Activated CD4-positive, alpha-beta T cell treated with anti-CD3 and anti-CD28 coated beads, Interleukin-2, Interleukin-4, amounts not matched to agents 100 ng/mL and 50 ng/mL, durations not matched to agents 16 hours and 8 hours (primary cell): Measurements from ENCODE around the gene KARS1.
A peak's percentile ranks its signal among the peaks of the same experiment; 100 is the strongest.

Experiments used
- DNase-seq: peaks from one replicate; pipeline ENCODE4 v3.0.0-alpha.2; 2020; ENCODE audit warnings: low spot score

KARS1 gene

GRCh38 chr16:75647492-75648264 is at the start of gene KARS1, which contains the start of gene TERF2IP:
TSS of gene KARS1 (minus strand) at chr16:75647665. CDS start at chr16:75647639, 26 bp downstream.
TSS of gene TERF2IP (plus strand) at chr16:75647773. CDS start at chr16:75647883, 110 bp downstream.
- peak; percentile 95 for DNase-seq

- DNase-seq: peak; percentile 1
Measured at GRCh38 chr16:75695708-75696107, 48.2 kb upstream of the KARS1 start.

- no peak for DNase-seq
Measured at GRCh38 chr16:75687361-75687760, 39.9 kb upstream of the KARS1 start.

GRCh38 chr16:75682308-75682707 is 34.8 kb upstream of the KARS1 start:
- DNase-seq: no peak

GRCh38 chr16:75679366-75679765 is 31.9 kb upstream of the KARS1 start:
- no peak for DNase-seq

- no peak for DNase-seq
Measured at GRCh38 chr16:75676909-75677308, 29.4 kb upstream of the KARS1 start, which contains the start of gene CPHXL2. TSS of gene CPHXL2 (minus strand) at chr16:75677009. CDS start at chr16:75676999, 10 bp downstream.

- DNase-seq: no peak
Measured at GRCh38 chr16:75667503-75667902, 20.0 kb upstream of the KARS1 start.

- DNase-seq: no peak
Measured at GRCh38 chr16:75660726-75661302, 13.3 kb upstream of the KARS1 start.

- no peak for DNase-seq
Measured at GRCh38 chr16:75660321-75660720, 12.9 kb upstream of the KARS1 start.

GRCh38 chr16:75658175-75658574 is 10.7 kb upstream of the KARS1 start:
- no peak for DNase-seq

- DNase-seq: no peak
Measured at GRCh38 chr16:75653922-75654321, 6.5 kb upstream of the KARS1 start.

- DNase-seq: peak; percentile 81
Measured at GRCh38 chr16:75648265-75649076, 1.0 kb upstream of the KARS1 start.

- no peak for DNase-seq
Measured at GRCh38 chr16:75647112-75647491, 363 bp downstream of the KARS1 start.

- no peak for DNase-seq
Measured at GRCh38 chr16:75644240-75645012, 3.0 kb downstream of the KARS1 start.

GRCh38 chr16:75640598-75640997 is 6.9 kb downstream of the KARS1 start:
- no peak for DNase-seq

- no peak for DNase-seq
Measured at GRCh38 chr16:75635036-75635435, 12.4 kb downstream of the KARS1 start.

- no peak for DNase-seq
Measured at GRCh38 chr16:75632857-75633256, 14.6 kb downstream of the KARS1 start.

GRCh38 chr16:75630052-75630451 is 17.4 kb downstream of the KARS1 start:
- no peak for DNase-seq

- no peak for DNase-seq
Measured at GRCh38 chr16:75629132-75629531, 18.3 kb downstream of the KARS1 start.

GRCh38 chr16:75628351-75628750 is 19.1 kb downstream of the KARS1 start:
- DNase-seq: no peak

GRCh38 chr16:75627851-75628250 is 19.6 kb downstream of the KARS1 start:
- DNase-seq: no peak

- DNase-seq: no peak
Measured at GRCh38 chr16:75626806-75627205, 20.7 kb downstream of the KARS1 start.
